Mucosa of descending colon (tissue), 3 donors: ENCODE data around the gene CDH3. TPM values are rescaled to one million over a fixed set of nuclear protein-coding genes. Genes with fewer than 3 reads are reported as not detected.

Experiments
- ATAC-seq: fragments of 200-7000 bp; cut with Tn5 transposase; one replicate; pipeline ENCODE4 v1.9.1; 2020; ENCODE audit warnings: mild to moderate bottlenecking, moderate library complexity
- DNase-seq, 3 donors: peaks; one replicate each; pipeline ENCODE4 v3.0.0-alpha.2; 2020
- H3K36me3 ChIP-seq: fragments of 200-600 bp; one replicate; pipeline ENCODE4 v1.8.0; 2021; ENCODE audit warnings: low read depth, mild to moderate bottlenecking
- H3K4me1 ChIP-seq: fragments of 200-600 bp; one replicate; pipeline ENCODE4 v1.8.0; 2021; ENCODE audit warnings: low read depth, mild to moderate bottlenecking
- H3K4me3 ChIP-seq: fragments of 200-600 bp; one replicate; pipeline ENCODE4 v1.8.0; 2021; ENCODE audit warnings: mild to moderate bottlenecking
- H3K9me3 ChIP-seq: fragments of 200-600 bp; one replicate; pipeline ENCODE4 v1.8.0; 2021; ENCODE audit warnings: mild to moderate bottlenecking
- CTCF ChIP-seq: fragments of 200-600 bp; IDR thresholded peaks from one replicate; pipeline ENCODE4 v1.8.0; 2022; ENCODE audit warnings: antibody characterized with exemption, mild to moderate bottlenecking
- intact Hi-C, 2 donors: fragments of 100-400 bp; cut with DNase I in 1 of 2; cut with micrococcal nuclease in 1 of 2; formaldehyde crosslinking; loops; one replicate each; pipeline versions ENCODE4 v1.11.0 to v1.11.1; 2022; cut with DNase I, micrococcal nuclease
- total RNA-seq, 3 donors: library from RNA; stranded (reverse); fragmentation: NEBNext Ultra II Directional in 2 of 3; extraction: Animal tissue kit (Norgen Biotek cat#: 25700) in 2 of 3; gene quantifications; one replicate each; pipeline versions ENCODE4 v1.2.1 to v1.2.4, GENCODE V29; 2021 to 2023
- donor health status: DM: no; HTN: no; CAD: no; lungs with moderate emphysema.
- donor health status: DM: no; HTN: no; CAD: no.
- donor health status: DM: no; HTN: yes; CAD: no.

Gene CDH3
- total RNA-seq, 3 donors from 2014 or later, result 0.22 to 0.77 (median 0.38) TPM

GRCh38 chr16:68643227-68643626, 1.9 kb upstream of the CDH3 start:
- DNase-seq, result no peak
- Histone ChIP-seq H3K4me3 (no peak overlapping the region), H3K36me3 (no peaks in the 10 kb centered on the region), H3K9me3 (no peaks in the 10 kb centered on the region), H3K4me1 (peaks cover 23% of the 10 kb centered on the region)
- no peak for ATAC-seq
- intact Hi-C loops, result no loop called here
- TF ChIP-seq CTCF, result no peak

- TF ChIP-seq CTCF, result no peak
- no peak overlapping the region for H3K4me3 ChIP-seq
- H3K9me3 ChIP-seq, result no peaks in the 10 kb centered on the region
- ATAC-seq (no peak), DNase-seq (no peak)
- peaks cover 23% of the 10 kb centered on the region for H3K4me1 ChIP-seq
- intact Hi-C loops, result no loop called here
- H3K36me3 ChIP-seq, result no peaks in the 10 kb centered on the region
These were observed 1.3 kb upstream of the CDH3 start for GRCh38 chr16:68643847-68644246.

- H3K4me3 ChIP-seq, result no peak overlapping the region
- no peaks in the 10 kb centered on the region for H3K36me3 ChIP-seq
- H3K4me1 ChIP-seq, result peaks cover 23% of the 10 kb centered on the region
- TF ChIP-seq CTCF, result no peak
- H3K9me3 ChIP-seq, result no peaks in the 10 kb centered on the region
- DNase-seq (no peak), ATAC-seq (no peak)
- intact Hi-C loops, result no loop called here
These were observed 814 bp upstream of the CDH3 start for GRCh38 chr16:68644296-68644695.

GRCh38 chr16:68645494-68646388, 631 bp downstream of the CDH3 start:
- DNase-seq, result peak in 2 of 3 donors; percentile 40 to 49
- peaks cover 23% of the 10 kb centered on the region for H3K4me1 ChIP-seq
- intact Hi-C loops, result no loop called here
- TF ChIP-seq CTCF, result no peak
- no peaks in the 10 kb centered on the region for H3K36me3 ChIP-seq
- H3K9me3 ChIP-seq, result no peaks in the 10 kb centered on the region
- no peak overlapping the region for H3K4me3 ChIP-seq
- ATAC-seq, result peak; percentile 71

GRCh38 chr16:68646953-68647659, 2.0 kb downstream of the CDH3 start:
- no peak for ATAC-seq
- Histone ChIP-seq H3K9me3 (no peaks in the 10 kb centered on the region), H3K4me1 (peaks cover 23% of the 10 kb centered on the region), H3K36me3 (no peaks in the 10 kb centered on the region), H3K4me3 (no peak overlapping the region)
- intact Hi-C loops, result no loop called here
- DNase-seq, result no peak
- TF ChIP-seq CTCF, result no peak
